Rectal smooth muscle tissue (tissue), 1 donor: ENCODE data around the gene RMND5A.
"Not testable (repeated sequence)": the region's sequence is repeated elsewhere in the genome, so short reads cannot be mapped to it uniquely, and the experiment has no call there.

Source experiments
- H3K27ac ChIP-seq: one replicate; pipeline ENCODE4 v1.7.0; 2013; ENCODE audit warnings: low read depth, low read length, inconsistent platforms
- H3K27me3 ChIP-seq: one replicate; pipeline ENCODE4 v1.7.0; 2013; ENCODE audit warnings: low read length; ENCODE audit not compliant: control insufficient read depth, insufficient read depth
- H3K36me3 ChIP-seq: one replicate; pipeline ENCODE4 v1.7.0; 2013; ENCODE audit warnings: low read length; ENCODE audit not compliant: control insufficient read depth, insufficient read depth
- H3K4me1 ChIP-seq: one replicate; pipeline ENCODE4 v1.7.0; 2013; ENCODE audit warnings: low read length; ENCODE audit not compliant: control insufficient read depth, insufficient read depth
- H3K4me3 ChIP-seq: one replicate; pipeline ENCODE4 v1.7.0; 2013; ENCODE audit warnings: low read length
- H3K9ac ChIP-seq: one replicate; pipeline ENCODE4 v1.7.0; 2013; ENCODE audit warnings: low read length

Gene RMND5A

GRCh38 chr2:86719637-86720539, at the start of gene RMND5A:
RMND5A (plus strand) TSS chr2:86720291; CDS start chr2:86720668, 377 bp downstream.
- H3K4me1 ChIP-seq, H3K36me3 ChIP-seq, H3K9ac ChIP-seq, H3K27me3 ChIP-seq: not testable (repeated sequence)
- H3K27ac ChIP-seq = peak within 1 kb of the TSS; percentile 68
- peak within 1 kb of the TSS; percentile 72 for H3K4me3 ChIP-seq

- Histone ChIP-seq H3K27ac (no peak overlapping the region), H3K9ac (no peak overlapping the region), H3K4me3 (no peak overlapping the region), H3K36me3 (no peaks in the 10 kb centered on the region), H3K27me3 (no peaks in the 10 kb centered on the region), H3K4me1 (peaks cover 10% of the 10 kb centered on the region)
These were observed 48.6 kb upstream of the RMND5A start for GRCh38 chr2:86671337-86671981.

- Histone ChIP-seq H3K36me3 (no peaks in the 10 kb centered on the region), H3K4me3 (no peak overlapping the region), H3K27me3 (no peaks in the 10 kb centered on the region), H3K9ac (no peak overlapping the region), H3K4me1 (peaks cover 10% of the 10 kb centered on the region), H3K27ac (no peak overlapping the region)
These were observed 48.0 kb upstream of the RMND5A start for GRCh38 chr2:86672027-86672545.

GRCh38 chr2:86673011-86673410, 47.1 kb upstream of the RMND5A start:
- no peak overlapping the region for H3K27ac ChIP-seq
- H3K27me3 ChIP-seq = no peaks in the 10 kb centered on the region
- H3K4me3 ChIP-seq = no peak overlapping the region
- H3K36me3 ChIP-seq = no peaks in the 10 kb centered on the region
- peaks cover 10% of the 10 kb centered on the region for H3K4me1 ChIP-seq
- no peak overlapping the region for H3K9ac ChIP-seq

- Histone ChIP-seq H3K9ac (no peak overlapping the region), H3K27me3 (no peaks in the 10 kb centered on the region), H3K4me1 (peaks cover 10% of the 10 kb centered on the region), H3K36me3 (no peaks in the 10 kb centered on the region), H3K4me3 (no peak overlapping the region), H3K27ac (no peak overlapping the region)
These were observed 46.0 kb upstream of the RMND5A start for GRCh38 chr2:86673986-86674670.

GRCh38 chr2:86675104-86675503, 45.0 kb upstream of the RMND5A start:
- no peaks in the 10 kb centered on the region for H3K27me3 ChIP-seq
- H3K36me3 ChIP-seq = no peaks in the 10 kb centered on the region
- H3K9ac ChIP-seq = no peak overlapping the region
- H3K27ac ChIP-seq = no peak overlapping the region
- peaks cover 10% of the 10 kb centered on the region for H3K4me1 ChIP-seq
- H3K4me3 ChIP-seq = no peak overlapping the region

- peaks cover 10% of the 10 kb centered on the region for H3K4me1 ChIP-seq
- peak overlapping the region; percentile 33 for H3K27ac ChIP-seq
- H3K36me3 ChIP-seq = no peaks in the 10 kb centered on the region
- H3K4me3 ChIP-seq = no peak overlapping the region
- no peaks in the 10 kb centered on the region for H3K27me3 ChIP-seq
- H3K9ac ChIP-seq = no peak overlapping the region
These were observed 44.5 kb upstream of the RMND5A start for GRCh38 chr2:86675511-86676015.

- no peak overlapping the region for H3K4me3 ChIP-seq
- peaks cover 8% of the 10 kb centered on the region for H3K4me1 ChIP-seq
- no peaks in the 10 kb centered on the region for H3K27me3 ChIP-seq
- no peak overlapping the region for H3K27ac ChIP-seq
- no peak overlapping the region for H3K9ac ChIP-seq
- H3K36me3 ChIP-seq = no peaks in the 10 kb centered on the region
These were observed 42.3 kb upstream of the RMND5A start for GRCh38 chr2:86677816-86678215.

GRCh38 chr2:86679036-86679435, 41.1 kb upstream of the RMND5A start:
- Histone ChIP-seq H3K27ac (no peak overlapping the region), H3K27me3 (no peaks in the 10 kb centered on the region), H3K4me1 (peaks cover 8% of the 10 kb centered on the region), H3K9ac (no peak overlapping the region), H3K4me3 (no peak overlapping the region), H3K36me3 (no peaks in the 10 kb centered on the region)

GRCh38 chr2:86685351-86685750, 34.7 kb upstream of the RMND5A start:
- H3K36me3 ChIP-seq = no peaks in the 10 kb centered on the region
- H3K27ac ChIP-seq = no peak overlapping the region
- H3K4me3 ChIP-seq = no peak overlapping the region
- no peaks in the 10 kb centered on the region for H3K4me1 ChIP-seq
- H3K9ac ChIP-seq = no peak overlapping the region
- H3K27me3 ChIP-seq = no peaks in the 10 kb centered on the region

GRCh38 chr2:86686460-86686859, 33.6 kb upstream of the RMND5A start:
- Histone ChIP-seq H3K4me3 (no peak overlapping the region), H3K36me3 (no peaks in the 10 kb centered on the region), H3K9ac (no peak overlapping the region), H3K4me1 (no peaks in the 10 kb centered on the region), H3K27me3 (no peaks in the 10 kb centered on the region), H3K27ac (no peak overlapping the region)

GRCh38 chr2:86686905-86687304, 33.2 kb upstream of the RMND5A start:
- no peak overlapping the region for H3K4me3 ChIP-seq
- no peaks in the 10 kb centered on the region for H3K27me3 ChIP-seq
- no peaks in the 10 kb centered on the region for H3K4me1 ChIP-seq
- no peak overlapping the region for H3K27ac ChIP-seq
- no peak overlapping the region for H3K9ac ChIP-seq
- no peaks in the 10 kb centered on the region for H3K36me3 ChIP-seq
